GM12865 (cell line): ENCODE data around the gene WBP1L.

Experiments
- DNase-seq: peaks from one replicate; pipeline ENCODE4 v3.0.0; 2010; ENCODE audit warnings: low read depth
- H3K4me3 ChIP-seq: 2 replicates; pipeline ENCODE4 v1.5.1; 2011; ENCODE audit warnings: mild to moderate bottlenecking, low read depth, low read length, control low read depth
- TF ChIP-seq, protein P1 (sequence below): IDR thresholded peaks from 2 replicates; pipeline ENCODE4 v1.5.1; 2011; ENCODE audit warnings: low read length, control low read depth, low read depth, inconsistent platforms; ENCODE audit not compliant: insufficient read depth; ENCODE audit errors: missing control alignments

Gene WBP1L

GRCh38 chr10:102800611-102801335 is 57.0 kb downstream of the WBP1L start:
- TF ChIP-seq, protein P1, sequence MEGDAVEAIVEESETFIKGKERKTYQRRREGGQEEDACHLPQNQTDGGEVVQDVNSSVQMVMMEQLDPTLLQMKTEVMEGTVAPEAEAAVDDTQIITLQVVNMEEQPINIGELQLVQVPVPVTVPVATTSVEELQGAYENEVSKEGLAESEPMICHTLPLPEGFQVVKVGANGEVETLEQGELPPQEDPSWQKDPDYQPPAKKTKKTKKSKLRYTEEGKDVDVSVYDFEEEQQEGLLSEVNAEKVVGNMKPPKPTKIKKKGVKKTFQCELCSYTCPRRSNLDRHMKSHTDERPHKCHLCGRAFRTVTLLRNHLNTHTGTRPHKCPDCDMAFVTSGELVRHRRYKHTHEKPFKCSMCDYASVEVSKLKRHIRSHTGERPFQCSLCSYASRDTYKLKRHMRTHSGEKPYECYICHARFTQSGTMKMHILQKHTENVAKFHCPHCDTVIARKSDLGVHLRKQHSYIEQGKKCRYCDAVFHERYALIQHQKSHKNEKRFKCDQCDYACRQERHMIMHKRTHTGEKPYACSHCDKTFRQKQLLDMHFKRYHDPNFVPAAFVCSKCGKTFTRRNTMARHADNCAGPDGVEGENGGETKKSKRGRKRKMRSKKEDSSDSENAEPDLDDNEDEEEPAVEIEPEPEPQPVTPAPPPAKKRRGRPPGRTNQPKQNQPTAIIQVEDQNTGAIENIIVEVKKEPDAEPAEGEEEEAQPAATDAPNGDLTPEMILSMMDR = no peak
- DNase-seq = no peak
- H3K4me3 ChIP-seq = no peak overlapping the region

GRCh38 chr10:102801496-102801895 is 57.7 kb downstream of the WBP1L start:
- no peak for DNase-seq
- no peak overlapping the region for H3K4me3 ChIP-seq
- TF ChIP-seq, protein P1 = no peak

DNA sequence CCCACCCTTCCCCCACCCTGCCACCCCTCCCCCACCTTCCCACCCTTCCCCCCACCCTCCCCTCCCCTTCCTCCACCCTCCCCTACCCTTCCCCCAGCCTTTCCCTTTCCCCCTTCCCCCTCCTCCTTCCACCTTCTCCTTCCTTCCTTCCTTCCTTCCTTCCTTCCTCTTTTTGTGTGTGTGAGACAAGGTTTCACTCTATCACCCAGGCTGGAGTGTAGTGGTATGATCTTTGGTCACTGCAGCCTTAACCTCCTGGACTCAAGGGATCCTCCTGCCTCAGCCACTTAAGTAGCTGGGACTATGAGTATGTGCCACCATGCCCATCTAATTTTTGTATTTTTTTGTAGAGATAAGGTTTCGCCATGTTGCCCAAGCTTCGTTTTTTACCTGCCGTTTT is 58.2 kb downstream of the WBP1L start:
- peak; percentile 11 for DNase-seq
- TF ChIP-seq, protein P1 = no peak
- H3K4me3 ChIP-seq = no peak overlapping the region

GRCh38 chr10:102802920-102803534 is 59.3 kb downstream of the WBP1L start:
- DNase-seq = peak; percentile 54
- no peak overlapping the region for H3K4me3 ChIP-seq
- TF ChIP-seq, protein P1 = no peak

DNA sequence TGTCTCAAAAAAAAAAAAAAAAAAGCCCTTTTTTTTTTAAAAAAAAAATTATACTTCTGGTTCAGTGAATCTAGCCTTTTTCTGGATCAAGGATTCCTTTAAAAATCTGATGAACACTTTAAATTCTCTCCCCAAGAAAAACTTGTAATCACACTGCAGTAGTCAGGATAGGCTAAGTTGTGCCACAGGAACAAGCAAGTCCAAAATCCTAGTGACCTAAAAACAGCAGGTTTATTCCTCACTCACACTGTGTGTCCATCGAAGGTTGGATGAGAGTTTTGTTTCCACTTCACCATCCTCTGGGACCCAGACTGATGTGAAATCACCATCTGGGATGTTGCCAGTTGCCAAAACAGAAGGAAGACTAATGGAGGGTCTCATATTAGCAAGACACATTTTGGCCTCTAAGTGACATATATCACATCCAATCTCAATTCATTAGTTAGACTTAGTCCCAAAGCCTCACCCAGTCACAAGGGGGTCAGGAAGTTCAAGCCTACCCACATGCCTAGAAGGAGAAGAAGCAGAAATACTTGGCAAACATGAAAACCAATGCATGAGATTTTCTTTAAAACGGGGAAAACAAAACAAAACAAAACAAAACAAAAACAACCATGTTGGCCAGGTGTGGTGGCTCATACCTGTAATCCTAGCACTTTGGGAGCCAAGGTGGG is 60.8 kb downstream of the WBP1L start:
- H3K4me3 ChIP-seq = no peak overlapping the region
- TF ChIP-seq, protein P1 = no peak
- DNase-seq = no peak

- TF ChIP-seq, protein P1 = no peak
- no peak for DNase-seq
- H3K4me3 ChIP-seq = no peak overlapping the region
Observed at GRCh38 chr10:102808380-102808779, 64.6 kb downstream of the WBP1L start.
